Measurements from ENCODE around the gene SEL1L. TPM values are rescaled to one million over a fixed set of nuclear protein-coding genes. Genes with fewer than 3 reads are reported as not detected.

SEL1L gene
- total RNA-seq, 1 donor from 2014 or later = 140 TPM

- Mint-ChIP-seq H3K27ac (ENCODE audit: unreplicated experiment) (peak overlapping the region; percentile 19), H3K27me3 (ENCODE audit: unreplicated experiment) (no peaks in the 10 kb centered on the region), H3K4me3 (ENCODE audit: unreplicated experiment) (no peak overlapping the region), H3K36me3 (ENCODE audit: unreplicated experiment) (peaks cover 31% of the 10 kb centered on the region), H3K9me3 (ENCODE audit: unreplicated experiment) (no peaks in the 10 kb centered on the region), H3K4me1 (ENCODE audit: unreplicated experiment) (peaks cover 6% of the 10 kb centered on the region)
- TF ChIP-seq CTCF (IDR thresholded peaks at IDR 0.05) = no peak
- DNase-seq (ENCODE audit: extremely low spot score, unreplicated experiment) = no peak
Measured at GRCh38 chr14:81509838-81510452, 23.7 kb downstream of the SEL1L start.

- H3K9me3 Mint-ChIP-seq (ENCODE audit: unreplicated experiment) = no peaks in the 10 kb centered on the region
- H3K36me3 Mint-ChIP-seq (ENCODE audit: unreplicated experiment) = peaks cover 29% of the 10 kb centered on the region
- DNase-seq (ENCODE audit: extremely low spot score, unreplicated experiment) = no peak
- peaks cover 6% of the 10 kb centered on the region for H3K4me1 Mint-ChIP-seq (ENCODE audit: unreplicated experiment)
- no peaks in the 10 kb centered on the region for H3K27me3 Mint-ChIP-seq (ENCODE audit: unreplicated experiment)
- no peak overlapping the region for H3K4me3 Mint-ChIP-seq (ENCODE audit: unreplicated experiment)
- H3K27ac Mint-ChIP-seq (ENCODE audit: unreplicated experiment) = no peak overlapping the region
- TF ChIP-seq CTCF (IDR thresholded peaks at IDR 0.05) = no peak
Measured at GRCh38 chr14:81509321-81509720, 24.3 kb downstream of the SEL1L start.

GRCh38 chr14:81506487-81506886 lies 27.2 kb downstream of the SEL1L start:
- Mint-ChIP-seq H3K36me3 (ENCODE audit: unreplicated experiment) (peaks cover 45% of the 10 kb centered on the region), H3K4me1 (ENCODE audit: unreplicated experiment) (peaks cover 6% of the 10 kb centered on the region), H3K4me3 (ENCODE audit: unreplicated experiment) (no peak overlapping the region), H3K9me3 (ENCODE audit: unreplicated experiment) (no peaks in the 10 kb centered on the region), H3K27me3 (ENCODE audit: unreplicated experiment) (no peaks in the 10 kb centered on the region), H3K27ac (ENCODE audit: unreplicated experiment) (no peak overlapping the region)
- no peak for DNase-seq (ENCODE audit: extremely low spot score, unreplicated experiment)
- no peak for TF ChIP-seq CTCF (IDR thresholded peaks at IDR 0.05)

- H3K27ac Mint-ChIP-seq (ENCODE audit: unreplicated experiment) = no peak overlapping the region
- DNase-seq (ENCODE audit: extremely low spot score, unreplicated experiment) = no peak
- H3K4me3 Mint-ChIP-seq (ENCODE audit: unreplicated experiment) = no peak overlapping the region
- H3K27me3 Mint-ChIP-seq (ENCODE audit: unreplicated experiment) = no peaks in the 10 kb centered on the region
- H3K4me1 Mint-ChIP-seq (ENCODE audit: unreplicated experiment) = peaks cover 2% of the 10 kb centered on the region
- no peak for TF ChIP-seq CTCF (IDR thresholded peaks at IDR 0.05)
- H3K9me3 Mint-ChIP-seq (ENCODE audit: unreplicated experiment) = no peaks in the 10 kb centered on the region
- H3K36me3 Mint-ChIP-seq (ENCODE audit: unreplicated experiment) = peaks cover 49% of the 10 kb centered on the region
Measured at GRCh38 chr14:81504864-81505263, 28.8 kb downstream of the SEL1L start.

GRCh38 chr14:81485781-81486180 lies 47.9 kb downstream of the SEL1L start:
- no peak for TF ChIP-seq CTCF (IDR thresholded peaks at IDR 0.05)
- no peaks in the 10 kb centered on the region for H3K4me1 Mint-ChIP-seq (ENCODE audit: unreplicated experiment)
- no peak overlapping the region for H3K27ac Mint-ChIP-seq (ENCODE audit: unreplicated experiment)

More at GRCh38 chr14:81485781-81486180, 47.9 kb downstream of the SEL1L start:
- H3K27me3 Mint-ChIP-seq (ENCODE audit: unreplicated experiment) = no peaks in the 10 kb centered on the region
- no peaks in the 10 kb centered on the region for H3K9me3 Mint-ChIP-seq (ENCODE audit: unreplicated experiment)
- H3K36me3 Mint-ChIP-seq (ENCODE audit: unreplicated experiment) = peaks cover 51% of the 10 kb centered on the region
- H3K4me3 Mint-ChIP-seq (ENCODE audit: unreplicated experiment) = no peak overlapping the region
- no peak for DNase-seq (ENCODE audit: extremely low spot score, unreplicated experiment)
